Measurements from ENCODE around the gene ELANE.

ELANE gene

GRCh38 chr19:852136-853013 is at the start of gene ELANE:
Gene ELANE (plus strand): TSS chr19:852303. CDS start chr19:852329, 26 bp downstream.
- no peak for DNase-seq (ENCODE audit: low spot score)

GRCh38 chr19:802498-803098 is 49.5 kb upstream of the ELANE start:
- DNase-seq (ENCODE audit: low spot score) = no peak

DNA sequence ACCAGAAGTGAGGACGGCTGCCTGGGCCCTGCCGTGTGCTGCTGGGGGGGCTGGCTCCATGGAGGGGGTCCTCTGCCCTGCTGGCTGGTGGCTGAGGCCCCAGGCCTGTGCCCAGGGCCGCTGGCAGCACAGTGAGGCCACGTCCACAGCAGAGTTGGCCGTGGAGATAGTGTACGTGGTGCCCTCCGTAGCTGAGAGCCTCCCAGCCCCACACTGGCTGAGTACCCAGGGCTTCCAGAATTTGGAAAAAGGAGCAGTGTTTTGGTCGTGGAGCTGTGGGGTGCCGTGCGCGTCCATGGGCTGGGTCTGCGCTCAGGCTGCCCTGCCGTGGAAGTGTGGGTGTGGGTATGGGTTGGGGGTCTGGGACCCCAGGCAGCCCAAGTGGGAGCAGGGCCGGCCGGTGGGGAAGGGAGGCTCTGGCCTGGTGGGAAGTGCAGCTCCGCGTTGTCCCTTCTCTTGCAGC is 49.0 kb upstream of the ELANE start:
- DNase-seq (ENCODE audit: low spot score) = no peak

GRCh38 chr19:803686-804418 is 48.3 kb upstream of the ELANE start:
- no peak for DNase-seq (ENCODE audit: low spot score)

DNA sequence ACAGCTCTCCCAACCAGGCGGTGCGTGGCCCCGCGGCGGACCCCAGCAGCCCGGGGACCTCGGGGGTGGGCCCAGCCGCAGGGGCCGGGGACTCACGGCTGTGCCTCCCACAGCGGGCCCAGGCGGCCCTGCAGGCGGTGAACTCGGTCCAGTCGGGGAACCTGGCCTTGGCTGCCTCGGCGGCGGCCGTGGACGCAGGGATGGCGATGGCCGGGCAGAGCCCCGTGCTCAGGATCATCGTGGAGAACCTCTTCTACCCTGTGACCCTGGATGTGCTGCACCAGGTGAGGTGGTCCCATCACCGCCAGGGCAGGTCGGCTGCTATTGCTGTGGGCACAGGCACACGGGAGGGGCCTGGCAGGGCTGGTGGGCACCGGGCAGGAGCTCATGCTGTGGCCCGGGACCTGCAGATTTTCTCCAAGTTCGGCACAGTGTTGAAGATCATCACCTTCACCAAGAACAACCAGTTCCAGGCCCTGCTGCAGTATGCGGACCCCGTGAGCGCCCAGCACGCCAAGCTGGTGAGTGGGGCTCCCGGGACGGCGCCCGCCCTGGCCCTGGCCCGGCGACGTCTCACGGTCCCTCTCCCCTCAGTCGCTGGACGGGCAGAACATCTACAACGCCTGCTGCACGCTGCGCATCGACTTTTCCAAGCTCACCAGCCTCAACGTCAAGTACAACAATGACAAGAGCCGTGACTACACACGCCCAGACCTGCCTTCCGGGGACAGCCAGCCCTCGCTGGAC is 47.5 kb upstream of the ELANE start:
- no peak for DNase-seq (ENCODE audit: low spot score)

GRCh38 chr19:805166-805551 is 46.9 kb upstream of the ELANE start:
- DNase-seq (ENCODE audit: low spot score) = no peak

- no peak for DNase-seq (ENCODE audit: low spot score)
Measured at GRCh38 chr19:805600-806550, 46.2 kb upstream of the ELANE start.

- DNase-seq (ENCODE audit: low spot score) = no peak
Measured at GRCh38 chr19:806815-807421, 45.2 kb upstream of the ELANE start.

DNA sequence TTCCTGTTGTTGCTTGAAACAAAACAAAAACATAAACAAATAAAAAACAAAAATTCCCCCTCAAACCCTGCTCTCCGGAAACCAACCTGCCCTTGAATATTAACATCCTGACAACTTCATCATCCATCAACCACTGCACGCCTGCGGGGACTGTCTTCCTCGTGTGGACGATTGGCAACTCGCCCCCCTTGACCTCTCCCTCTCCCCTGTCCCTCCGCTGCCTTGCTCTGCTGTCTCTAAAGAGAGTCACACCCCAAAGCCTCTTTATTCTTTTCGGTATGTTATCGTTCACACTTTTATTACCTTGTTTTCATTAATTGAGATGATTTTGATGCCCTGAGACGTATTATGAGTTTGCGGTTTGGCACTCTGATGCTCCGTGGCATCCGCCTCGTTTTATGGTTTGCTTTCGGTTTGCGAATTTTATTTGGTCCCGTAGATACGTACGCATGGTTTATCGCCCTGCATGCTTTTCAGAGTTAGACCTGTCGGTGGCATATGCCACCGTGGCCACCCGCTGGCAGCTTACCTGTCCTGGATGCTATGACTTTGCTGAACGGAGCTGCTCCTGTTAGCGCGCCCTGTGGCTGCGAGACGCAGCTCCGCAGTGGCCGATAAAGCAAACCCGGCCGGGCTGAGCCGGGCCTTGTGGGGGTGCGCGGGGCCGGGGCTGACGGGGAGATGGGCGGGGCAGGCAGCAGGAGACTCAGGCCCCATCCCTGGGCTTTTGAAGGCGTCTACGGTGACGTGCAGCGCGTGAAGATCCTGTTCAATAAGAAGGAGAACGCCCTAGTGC is 44.3 kb upstream of the ELANE start:
- DNase-seq (ENCODE audit: low spot score) = no peak

GRCh38 chr19:808423-808775 is 43.7 kb upstream of the ELANE start:
- DNase-seq (ENCODE audit: low spot score) = no peak

GRCh38 chr19:810077-810855 is 41.8 kb upstream of the ELANE start:
- no peak for DNase-seq (ENCODE audit: low spot score)

GRCh38 chr19:810883-811489 is 41.1 kb upstream of the ELANE start:
- DNase-seq (ENCODE audit: low spot score) = no peak

- no peak for DNase-seq (ENCODE audit: low spot score)
Measured at GRCh38 chr19:811506-812048, 40.5 kb upstream of the ELANE start.

- DNase-seq (ENCODE audit: low spot score) = no peak
Measured at GRCh38 chr19:812049-812746, 39.9 kb upstream of the ELANE start.

- no peak for DNase-seq (ENCODE audit: low spot score)
Measured at GRCh38 chr19:812747-813218, 39.3 kb upstream of the ELANE start.

GRCh38 chr19:813219-814151 is 38.6 kb upstream of the ELANE start:
- no peak for DNase-seq (ENCODE audit: low spot score)
